Activated naive CD4-positive, alpha-beta T cell treated with anti-CD3 and anti-CD28 coated beads for 36 hours (primary cell): Measurements from ENCODE around the gene FCF1. TPM values are rescaled to one million over a fixed set of nuclear protein-coding genes. Genes with fewer than 3 reads are reported as not detected.

Source experiments
- CTCF ChIA-PET: fragments of 350-600 bp; sonication (Branson Sonifier 250); formaldehyde crosslinking; loops from one replicate; lab custom pipeline; 2021; ENCODE audit warnings: antibody characterized with exemption; lab: Charles Lee
- DNase-seq: peaks from one replicate; pipeline ENCODE4 v3.0.0-alpha.2; 2020
- H3K27ac Mint-ChIP-seq: one replicate; pipeline ENCODE4 v1.8.0; 2021; ENCODE audit warnings: mild to moderate bottlenecking, mixed read lengths
- H3K27me3 Mint-ChIP-seq: one replicate; pipeline ENCODE4 v1.8.0; 2021; ENCODE audit warnings: low read depth, mixed read lengths
- H3K36me3 Mint-ChIP-seq: one replicate; pipeline ENCODE4 v1.8.0; 2021; ENCODE audit warnings: low read depth, mixed read lengths
- H3K4me1 Mint-ChIP-seq: one replicate; pipeline ENCODE4 v1.8.0; 2021; ENCODE audit warnings: low read depth, mixed read lengths
- H3K4me3 Mint-ChIP-seq: one replicate; pipeline ENCODE4 v1.8.0; 2021; ENCODE audit warnings: mild to moderate bottlenecking, moderate library complexity, mixed read lengths
- H3K9me3 Mint-ChIP-seq: one replicate; pipeline ENCODE4 v1.8.0; 2021; ENCODE audit warnings: mixed read lengths
- intact Hi-C: fragments of 100-400 bp; cut with micrococcal nuclease; formaldehyde crosslinking; loops from one replicate; pipeline ENCODE4 v1.15.1; 2023
- total RNA-seq, 2 experiments: library from RNA; stranded (reverse); gene quantifications; one replicate each; pipeline ENCODE4 v1.2.3, GENCODE V29; 2021

FCF1 gene
- total RNA-seq, 2 experiments from 2014 or later, result 83.8 to 87.5 TPM

DNA sequence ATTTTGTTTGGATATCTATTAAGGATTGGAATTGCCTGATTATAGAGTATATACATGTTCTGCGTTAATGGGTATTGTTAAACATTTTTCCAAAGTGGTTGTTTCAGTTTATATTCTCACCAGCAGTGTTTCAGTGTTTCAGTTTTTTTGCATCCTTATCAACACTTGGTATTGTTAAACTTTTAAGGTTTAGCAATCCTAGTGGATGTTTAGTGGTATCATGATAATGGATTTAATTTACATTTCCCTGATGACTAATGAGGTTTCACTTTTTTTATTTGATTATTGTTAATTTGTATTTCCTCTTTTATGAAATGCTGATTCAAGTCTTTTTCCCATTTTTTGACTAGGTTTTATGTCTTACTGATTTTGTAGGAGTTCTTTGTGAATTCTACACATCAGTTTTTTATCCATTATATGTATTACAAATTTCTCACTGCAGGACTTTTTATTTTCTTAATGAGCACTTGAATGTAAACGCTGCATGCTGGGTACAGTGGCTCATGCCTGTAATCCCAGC, 73.9 kb downstream of the FCF1 start:
- Mint-ChIP-seq H3K4me1 (peaks cover 28% of the 10 kb centered on the region), H3K36me3 (peaks cover 49% of the 10 kb centered on the region), H3K4me3 (no peak overlapping the region), H3K27ac (no peak overlapping the region), H3K9me3 (peaks cover 3% of the 10 kb centered on the region), H3K27me3 (no peaks in the 10 kb centered on the region)
- intact Hi-C loops, result no loop called here
- CTCF ChIA-PET, result no interaction called here
- DNase-seq, result no peak

Other genes with a start within 250 kb of the FCF1 start
- gene NPC2, start 219.8 kb upstream of the FCF1 start, total RNA-seq, result 10 to 100 TPM; 36.3 to 38.0 TPM
- gene ISCA2, start 219.4 kb upstream of the FCF1 start, total RNA-seq, result 10 to 100 TPM; 27.7 to 30.9 TPM
- gene LTBP2, start 100.9 kb upstream of the FCF1 start, total RNA-seq, result under 1 TPM; 0.32 to 0.55 TPM
- 10 to 100 TPM; 29.1 to 29.5 TPM for gene AREL1, start 64 bp upstream of the FCF1 start, total RNA-seq
- 10 to 100 TPM; 46.5 to 47.0 TPM for gene YLPM1, start 50.2 kb downstream of the FCF1 start, total RNA-seq
- under 1 TPM; 0.07 to 0.41 TPM for gene PROX2, start 163.0 kb downstream of the FCF1 start, total RNA-seq
- gene DLST, start 168.8 kb downstream of the FCF1 start, total RNA-seq, result 100 to 1,000 TPM; 126 to 132 TPM
- 1 to 10 TPM; 4.5 to 6.8 TPM for gene RPS6KL1, start 210.1 kb downstream of the FCF1 start, total RNA-seq
- under 1 TPM in 1 of 2 experiments, not detected in 1; 0.10 TPM for gene PGF, start 242.5 kb downstream of the FCF1 start, total RNA-seq